ENCODE results near the gene DNAAF1.
"Not testable (repeated sequence)": the region's sequence is repeated elsewhere in the genome, so short reads cannot be mapped to it uniquely, and the experiment has no call there.

Gene DNAAF1

GRCh38 chr16:84215531-84215930 is 70.4 kb downstream of the DNAAF1 start:
- TF ChIP-seq EZH2phosphoT487 (IDR thresholded peaks at IDR 0.05; ENCODE audit: borderline replicate concordance, low read length): no peak
- H3K4me2 ChIP-seq (ENCODE audit: low read length): no peak overlapping the region
- H3K79me2 ChIP-seq (ENCODE audit: control insufficient read depth, low read length): no peaks in the 10 kb centered on the region

GRCh38 chr16:84216144-84216543 is 71.0 kb downstream of the DNAAF1 start:
- H3K27me3 ChIP-seq (ENCODE audit: control insufficient read depth, low read length): not testable (repeated sequence)

More at GRCh38 chr16:84215531-84215930, 70.4 kb downstream of the DNAAF1 start:
- H3K4me3 ChIP-seq (ENCODE audit: low read length): no peak overlapping the region
- no peak overlapping the region for H3K27ac ChIP-seq (ENCODE audit: low read depth, low read length)
- no peaks in the 10 kb centered on the region for H4K20me1 ChIP-seq (ENCODE audit: control insufficient read depth, insufficient read depth, low read depth, low read length)
- H3K9me3 ChIP-seq (ENCODE audit: control insufficient read depth, insufficient read depth, low read length): no peaks in the 10 kb centered on the region
- H3K27me3 ChIP-seq (ENCODE audit: control insufficient read depth, low read length): no peaks in the 10 kb centered on the region
- H3F3A ChIP-seq (ENCODE audit: control insufficient read depth, insufficient read depth): no peaks in the 10 kb centered on the region
- no peaks in the 10 kb centered on the region for H3K36me3 ChIP-seq (ENCODE audit: control insufficient read depth, low read length)
- H3K4me1 ChIP-seq (ENCODE audit: control insufficient read depth, low read length): no peaks in the 10 kb centered on the region
- no peaks in the 10 kb centered on the region for H3K9me2 ChIP-seq (replicated peaks; ENCODE audit: control insufficient read depth, low read length)

GRCh38 chr16:84218176-84218823 is 73.2 kb downstream of the DNAAF1 start:
- no peak for TF ChIP-seq EZH2phosphoT487 (IDR thresholded peaks at IDR 0.05; ENCODE audit: borderline replicate concordance, low read length)
- no peak for TF ChIP-seq CTCF (IDR thresholded peaks at IDR 0.05; ENCODE audit: low read depth, low read length, poor library complexity, severe bottlenecking)

More at GRCh38 chr16:84216144-84216543, 71.0 kb downstream of the DNAAF1 start:
- not testable (repeated sequence) for H3F3A ChIP-seq (ENCODE audit: control insufficient read depth, insufficient read depth); H3K4me1 ChIP-seq (ENCODE audit: control insufficient read depth, low read length); H3K27ac ChIP-seq (ENCODE audit: low read depth, low read length); H3K9me3 ChIP-seq (ENCODE audit: control insufficient read depth, insufficient read depth, low read length); H3K4me3 ChIP-seq (ENCODE audit: low read length); H3K9me2 ChIP-seq (replicated peaks; ENCODE audit: control insufficient read depth, low read length); H4K20me1 ChIP-seq (ENCODE audit: control insufficient read depth, insufficient read depth, low read depth, low read length); H3K36me3 ChIP-seq (ENCODE audit: control insufficient read depth, low read length); H3K4me2 ChIP-seq (ENCODE audit: low read length); H3K79me2 ChIP-seq (ENCODE audit: control insufficient read depth, low read length)

GRCh38 chr16:84218956-84219355 is 73.8 kb downstream of the DNAAF1 start:
- Histone ChIP-seq H3K27me3 (ENCODE audit: control insufficient read depth, low read length) (no peaks in the 10 kb centered on the region), H3K9me3 (ENCODE audit: control insufficient read depth, insufficient read depth, low read length) (no peaks in the 10 kb centered on the region), H3K27ac (ENCODE audit: low read depth, low read length) (no peak overlapping the region), H3F3A (ENCODE audit: control insufficient read depth, insufficient read depth) (no peaks in the 10 kb centered on the region), H3K4me1 (ENCODE audit: control insufficient read depth, low read length) (no peaks in the 10 kb centered on the region), H3K9me2 (replicated peaks; ENCODE audit: control insufficient read depth, low read length) (no peaks in the 10 kb centered on the region), H3K4me3 (ENCODE audit: low read length) (no peak overlapping the region), H3K79me2 (ENCODE audit: control insufficient read depth, low read length) (no peaks in the 10 kb centered on the region), H3K4me2 (ENCODE audit: low read length) (no peak overlapping the region), H4K20me1 (ENCODE audit: control insufficient read depth, insufficient read depth, low read depth, low read length) (no peaks in the 10 kb centered on the region), H3K36me3 (ENCODE audit: control insufficient read depth, low read length) (no peaks in the 10 kb centered on the region)
- TF ChIP-seq CTCF (IDR thresholded peaks at IDR 0.05; ENCODE audit: low read depth, low read length, poor library complexity, severe bottlenecking) (no peak), EZH2phosphoT487 (IDR thresholded peaks at IDR 0.05; ENCODE audit: borderline replicate concordance, low read length) (no peak)

More at GRCh38 chr16:84218176-84218823, 73.2 kb downstream of the DNAAF1 start:
- Histone ChIP-seq H3K27me3 (ENCODE audit: control insufficient read depth, low read length) (no peaks in the 10 kb centered on the region), H3K4me2 (ENCODE audit: low read length) (no peak overlapping the region), H3K4me3 (ENCODE audit: low read length) (no peak overlapping the region), H3K4me1 (ENCODE audit: control insufficient read depth, low read length) (no peaks in the 10 kb centered on the region), H3K79me2 (ENCODE audit: control insufficient read depth, low read length) (no peaks in the 10 kb centered on the region), H3F3A (ENCODE audit: control insufficient read depth, insufficient read depth) (no peaks in the 10 kb centered on the region), H3K9me2 (replicated peaks; ENCODE audit: control insufficient read depth, low read length) (no peaks in the 10 kb centered on the region), H3K36me3 (ENCODE audit: control insufficient read depth, low read length) (no peaks in the 10 kb centered on the region), H4K20me1 (ENCODE audit: control insufficient read depth, insufficient read depth, low read depth, low read length) (no peaks in the 10 kb centered on the region), H3K9me3 (ENCODE audit: control insufficient read depth, insufficient read depth, low read length) (no peaks in the 10 kb centered on the region), H3K27ac (ENCODE audit: low read depth, low read length) (no peak overlapping the region)
